ENCODE results near the gene UST. TPM values are rescaled to one million over a fixed set of nuclear protein-coding genes. Genes with fewer than 3 reads are reported as not detected.

The UST gene
- total RNA-seq, 1 donor from 2014 or later = 9.7 TPM

DNA sequence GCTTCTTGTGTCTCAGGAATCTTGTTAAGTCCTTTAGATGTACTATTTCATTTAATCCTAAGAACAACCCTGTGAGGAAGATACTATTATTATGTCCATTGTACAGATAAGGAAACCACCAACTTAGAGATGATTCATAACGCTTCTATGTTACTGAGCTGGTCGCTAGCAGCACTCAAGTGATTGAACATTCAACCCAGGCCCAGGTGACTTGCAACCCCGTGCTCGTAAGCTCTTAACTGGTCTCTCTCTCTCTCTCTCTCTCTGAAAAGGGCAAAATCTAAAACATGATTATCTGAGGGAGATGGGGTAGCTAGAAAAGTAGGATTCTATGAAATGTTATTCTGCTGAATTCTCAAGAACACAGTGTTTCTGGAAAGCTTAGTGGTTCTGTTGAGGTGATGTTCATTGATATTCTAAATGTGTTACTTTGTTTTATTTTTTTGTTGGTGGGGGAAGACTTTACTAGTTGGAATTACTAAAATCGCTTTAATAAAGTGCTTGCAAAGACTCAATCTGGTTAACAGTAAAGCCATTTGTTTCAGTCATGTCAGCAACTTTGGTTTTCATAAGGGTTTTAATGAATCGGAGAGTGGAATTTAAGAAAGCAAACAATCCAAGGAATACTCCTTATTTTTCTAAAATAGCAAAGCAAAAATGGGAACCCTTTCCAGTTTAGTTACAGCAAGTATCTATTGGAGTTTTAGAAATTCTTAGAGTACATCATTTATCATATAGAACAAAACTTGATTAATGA is 305.7 kb downstream of the UST start:
- no peak overlapping the region for H3K27ac Mint-ChIP-seq
- no peak overlapping the region for H3K4me3 Mint-ChIP-seq
- H3K9me3 Mint-ChIP-seq = no peaks in the 10 kb centered on the region
- H3K4me1 Mint-ChIP-seq (ENCODE audit: unreplicated experiment) = peaks cover 16% of the 10 kb centered on the region
- H3K36me3 Mint-ChIP-seq = peaks cover 3% of the 10 kb centered on the region
- TF ChIP-seq, protein P1, sequence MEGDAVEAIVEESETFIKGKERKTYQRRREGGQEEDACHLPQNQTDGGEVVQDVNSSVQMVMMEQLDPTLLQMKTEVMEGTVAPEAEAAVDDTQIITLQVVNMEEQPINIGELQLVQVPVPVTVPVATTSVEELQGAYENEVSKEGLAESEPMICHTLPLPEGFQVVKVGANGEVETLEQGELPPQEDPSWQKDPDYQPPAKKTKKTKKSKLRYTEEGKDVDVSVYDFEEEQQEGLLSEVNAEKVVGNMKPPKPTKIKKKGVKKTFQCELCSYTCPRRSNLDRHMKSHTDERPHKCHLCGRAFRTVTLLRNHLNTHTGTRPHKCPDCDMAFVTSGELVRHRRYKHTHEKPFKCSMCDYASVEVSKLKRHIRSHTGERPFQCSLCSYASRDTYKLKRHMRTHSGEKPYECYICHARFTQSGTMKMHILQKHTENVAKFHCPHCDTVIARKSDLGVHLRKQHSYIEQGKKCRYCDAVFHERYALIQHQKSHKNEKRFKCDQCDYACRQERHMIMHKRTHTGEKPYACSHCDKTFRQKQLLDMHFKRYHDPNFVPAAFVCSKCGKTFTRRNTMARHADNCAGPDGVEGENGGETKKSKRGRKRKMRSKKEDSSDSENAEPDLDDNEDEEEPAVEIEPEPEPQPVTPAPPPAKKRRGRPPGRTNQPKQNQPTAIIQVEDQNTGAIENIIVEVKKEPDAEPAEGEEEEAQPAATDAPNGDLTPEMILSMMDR (conservative IDR thresholded peaks at IDR 0.05) = no peak
- no peaks in the 10 kb centered on the region for H3K27me3 Mint-ChIP-seq
- no peak for DNase-seq (ENCODE audit: extremely low spot score, unreplicated experiment)

GRCh38 chr6:149053848-149054558 is 307.2 kb downstream of the UST start:
- DNase-seq (ENCODE audit: extremely low spot score, unreplicated experiment) = no peak
- Mint-ChIP-seq H3K4me3 (no peak overlapping the region), H3K4me1 (ENCODE audit: unreplicated experiment) (peaks cover 15% of the 10 kb centered on the region), H3K36me3 (peaks cover 3% of the 10 kb centered on the region), H3K9me3 (no peaks in the 10 kb centered on the region), H3K27me3 (no peaks in the 10 kb centered on the region), H3K27ac (no peak overlapping the region)
- TF ChIP-seq, protein P1 (conservative IDR thresholded peaks at IDR 0.05) = no peak

DNA sequence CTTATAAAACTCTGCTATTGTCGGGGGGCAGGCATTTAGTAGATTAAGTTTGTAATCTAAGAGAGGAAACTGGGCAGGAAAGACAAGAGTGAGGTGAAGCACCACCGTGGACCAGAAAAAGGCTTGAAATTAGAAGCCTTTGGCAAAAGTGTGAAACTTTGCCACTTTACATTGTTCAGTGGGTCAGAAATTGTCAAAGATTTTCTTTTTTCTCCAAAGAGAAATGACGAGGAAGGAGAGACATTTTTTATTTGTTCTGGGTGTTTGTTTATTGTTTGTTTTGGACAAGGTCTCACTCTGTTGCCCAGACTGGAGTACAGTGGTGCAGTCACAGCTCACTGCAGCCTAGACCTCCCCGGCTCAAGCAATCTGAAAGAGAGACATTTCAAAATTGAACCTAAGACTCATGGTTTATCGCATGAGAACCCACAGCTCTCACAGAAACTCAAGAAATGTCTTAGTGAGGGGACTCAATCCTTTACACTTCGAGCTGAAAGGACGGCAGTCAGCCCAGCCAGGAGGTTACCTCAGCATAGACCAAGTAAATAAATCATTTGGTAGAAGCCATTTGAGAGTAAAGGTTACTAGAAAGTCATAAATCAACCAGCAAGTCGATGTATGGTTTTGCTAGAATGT is 307.8 kb downstream of the UST start:
- no peaks in the 10 kb centered on the region for H3K27me3 Mint-ChIP-seq
- no peak overlapping the region for H3K27ac Mint-ChIP-seq
- no peaks in the 10 kb centered on the region for H3K9me3 Mint-ChIP-seq
- no peak for DNase-seq (ENCODE audit: extremely low spot score, unreplicated experiment)
- peaks cover 3% of the 10 kb centered on the region for H3K36me3 Mint-ChIP-seq
- H3K4me1 Mint-ChIP-seq (ENCODE audit: unreplicated experiment) = peaks cover 21% of the 10 kb centered on the region
- no peak overlapping the region for H3K4me3 Mint-ChIP-seq
- TF ChIP-seq, protein P1 (conservative IDR thresholded peaks at IDR 0.05) = no peak

DNA sequence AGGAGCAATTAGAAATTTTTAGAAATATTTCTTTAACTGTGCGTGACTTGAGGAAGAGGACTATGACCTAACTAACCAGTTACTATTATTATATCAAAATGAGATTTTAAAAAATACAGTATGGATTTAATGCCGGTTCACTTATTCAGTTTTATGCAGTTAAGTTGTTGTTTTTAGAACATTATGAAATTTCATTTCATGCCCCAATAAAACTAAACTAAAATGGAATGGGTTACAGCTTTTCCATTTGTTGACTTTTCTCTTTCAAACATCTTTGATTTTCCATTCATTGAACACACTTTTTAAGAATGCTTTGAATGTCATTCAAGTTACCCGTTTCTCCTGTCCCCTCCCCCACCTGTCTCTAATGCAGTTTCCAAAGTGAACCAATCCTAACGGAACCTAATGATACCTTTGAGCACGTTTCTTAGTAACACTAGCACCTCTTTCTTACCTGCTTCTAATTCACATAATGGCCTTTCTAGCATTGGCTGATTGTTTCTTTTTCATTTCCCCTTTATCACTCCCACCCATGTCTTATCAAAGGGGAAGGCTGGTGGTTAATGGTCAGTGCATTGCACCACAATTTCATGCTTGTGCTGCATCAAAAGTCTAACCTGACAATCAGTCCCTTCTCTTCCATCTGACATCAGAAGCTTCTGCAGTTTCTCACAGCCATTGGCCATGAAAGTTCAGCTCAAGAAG is 308.5 kb downstream of the UST start:
- Mint-ChIP-seq H3K27ac (no peak overlapping the region), H3K4me3 (no peak overlapping the region), H3K4me1 (ENCODE audit: unreplicated experiment) (peaks cover 23% of the 10 kb centered on the region), H3K9me3 (no peaks in the 10 kb centered on the region), H3K36me3 (peaks cover 3% of the 10 kb centered on the region), H3K27me3 (no peaks in the 10 kb centered on the region)
- TF ChIP-seq, protein P1 (conservative IDR thresholded peaks at IDR 0.05) = no peak
- no peak for DNase-seq (ENCODE audit: extremely low spot score, unreplicated experiment)

GRCh38 chr6:149056777-149057463 is 310.1 kb downstream of the UST start:
- H3K9me3 Mint-ChIP-seq = no peaks in the 10 kb centered on the region
- no peak overlapping the region for H3K4me3 Mint-ChIP-seq
- no peak for DNase-seq (ENCODE audit: extremely low spot score, unreplicated experiment)
- no peak overlapping the region for H3K27ac Mint-ChIP-seq
- TF ChIP-seq, protein P1 (conservative IDR thresholded peaks at IDR 0.05) = no peak
- no peaks in the 10 kb centered on the region for H3K27me3 Mint-ChIP-seq
- peaks cover 3% of the 10 kb centered on the region for H3K36me3 Mint-ChIP-seq
- peaks cover 34% of the 10 kb centered on the region for H3K4me1 Mint-ChIP-seq (ENCODE audit: unreplicated experiment)
